ENCODE measurements around the gene MOCS1.

The MOCS1 gene

GRCh38 chr6:39855356-39855995, 78.8 kb downstream of the MOCS1 start:
- H3K4me3 ChIP-seq (ENCODE audit: low read depth, low read length) = no peak overlapping the region
- no peak for TF ChIP-seq CTCF (IDR thresholded peaks at IDR 0.05; ENCODE audit: low read depth, low read length, missing control alignments)
- no peak for DNase-seq (ENCODE audit: low read depth)

All from GM12864 (cell line).